ENCODE data around the gene MYO5C.
"Not testable (repeated sequence)": the region's sequence is repeated elsewhere in the genome, so short reads cannot be mapped to it uniquely, and the experiment has no call there.

The MYO5C gene

DNA sequence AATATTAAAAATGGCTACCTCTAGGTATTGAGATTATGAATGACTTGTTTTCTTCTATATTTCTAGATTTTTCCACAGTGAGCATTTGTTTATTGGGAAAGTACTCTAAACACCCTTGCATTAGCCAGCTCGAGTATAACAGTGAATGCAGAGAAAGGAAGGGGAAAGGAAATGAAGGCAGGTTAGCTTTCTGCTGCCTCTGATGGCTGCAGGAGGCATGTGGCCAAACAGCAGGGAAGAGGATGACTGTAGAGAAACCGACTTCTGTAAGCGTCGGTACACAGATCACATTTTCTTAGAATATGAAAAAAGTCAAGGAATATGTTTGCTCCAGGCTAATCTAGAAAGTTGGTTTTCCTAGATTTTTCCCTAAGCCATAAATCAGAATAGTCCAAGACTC is 124.2 kb downstream of the MYO5C start:
- no peak for DNase-seq (ENCODE audit: low read depth)

DNA sequence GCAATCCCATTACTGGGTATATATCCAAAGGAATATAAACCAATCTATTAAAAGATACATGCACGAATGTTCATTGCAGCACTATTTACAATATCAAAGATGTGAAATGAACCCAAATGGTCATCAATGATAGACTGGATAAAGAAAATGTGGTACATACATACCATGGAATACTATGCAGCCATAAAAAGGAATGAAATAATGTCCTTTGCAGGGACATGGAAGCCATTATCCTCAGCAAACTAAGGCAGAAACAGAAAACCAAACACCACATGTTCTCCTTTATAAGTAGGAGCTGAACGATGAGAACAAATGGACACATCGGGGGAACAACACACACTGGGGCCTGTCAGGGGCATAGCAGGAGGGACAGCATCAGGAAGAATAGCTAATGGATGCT is 125.4 kb downstream of the MYO5C start:
- not testable (repeated sequence) for DNase-seq (ENCODE audit: low read depth)

DNA sequence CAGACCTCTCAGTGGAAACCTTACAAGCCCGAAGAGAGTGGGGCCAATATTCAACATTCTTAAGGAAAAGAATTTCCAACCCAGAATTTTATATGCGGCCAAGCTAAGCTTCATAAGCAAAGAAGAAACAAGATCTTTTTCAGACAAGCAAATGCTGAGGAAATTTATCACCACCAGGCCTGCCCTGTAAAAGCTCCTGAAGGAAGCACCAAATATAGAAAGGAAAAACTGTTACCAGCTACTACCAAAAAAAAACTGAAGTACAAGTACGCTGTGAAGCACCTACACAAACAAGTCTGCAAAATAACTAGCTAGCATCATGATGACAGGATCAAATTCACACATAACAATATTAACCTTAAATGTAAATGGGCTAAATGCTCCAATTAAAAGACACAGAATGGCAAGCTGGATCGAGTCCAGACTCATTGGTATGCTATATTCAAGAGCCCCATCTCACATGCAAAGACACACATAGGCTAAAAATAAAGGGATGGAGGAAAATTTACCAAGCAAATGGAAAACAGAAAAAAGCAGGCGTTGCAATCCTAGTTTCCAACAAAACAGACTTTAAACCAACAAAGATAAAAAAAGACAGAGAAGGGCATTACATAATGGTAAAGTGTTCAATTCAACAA is 130.0 kb downstream of the MYO5C start:
- peak; percentile 19 for DNase-seq (ENCODE audit: low read depth)

GRCh38 chr15:52164631-52165265 is 130.9 kb downstream of the MYO5C start:
- peak; percentile 70 for DNase-seq (ENCODE audit: low read depth)

DNA sequence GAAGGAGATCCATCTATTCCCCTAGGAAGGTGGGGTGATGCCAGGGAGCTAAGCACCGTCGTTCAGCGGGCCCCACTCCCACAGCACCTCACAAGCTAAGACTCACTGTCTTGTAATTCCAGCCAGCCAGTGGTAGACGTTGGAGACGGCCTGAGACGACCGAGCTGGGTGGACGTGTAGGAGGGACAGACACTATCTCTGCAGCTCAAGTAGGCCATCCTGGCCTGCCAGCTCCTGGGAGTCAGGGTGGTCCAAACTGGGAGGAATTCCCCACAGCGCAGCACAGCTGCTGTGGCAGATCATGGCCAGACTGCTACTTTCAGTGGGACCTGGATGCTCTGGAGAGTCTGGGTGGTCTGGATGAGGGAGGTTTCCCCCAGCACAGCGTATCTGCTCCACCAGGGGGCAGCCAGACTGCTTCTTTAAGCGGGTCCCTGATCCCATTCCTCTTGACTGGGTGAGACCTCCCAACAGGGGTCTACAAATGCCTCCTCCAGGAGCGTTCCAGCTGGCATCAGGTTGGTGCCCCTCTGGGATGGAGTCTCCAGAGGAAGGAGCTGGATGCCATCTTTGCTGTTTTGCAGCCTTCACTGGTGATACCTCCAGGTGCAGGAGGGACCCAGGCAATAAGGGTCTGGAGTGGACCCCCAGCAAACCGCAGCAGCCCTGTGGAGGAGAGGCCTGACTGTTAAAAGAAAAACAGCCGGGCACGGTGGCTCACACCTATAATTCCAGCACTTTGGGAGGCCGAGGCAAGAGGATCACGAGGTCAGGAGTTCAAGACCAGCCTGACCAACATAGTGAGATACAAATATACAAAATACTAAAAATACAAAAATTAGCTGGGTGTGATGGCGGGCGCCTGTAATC is 132.0 kb downstream of the MYO5C start:
- DNase-seq (ENCODE audit: low read depth) = no peak

- DNase-seq (ENCODE audit: low read depth) = no peak
Measured at GRCh38 chr15:52162876-52163275, 132.7 kb downstream of the MYO5C start.

DNA sequence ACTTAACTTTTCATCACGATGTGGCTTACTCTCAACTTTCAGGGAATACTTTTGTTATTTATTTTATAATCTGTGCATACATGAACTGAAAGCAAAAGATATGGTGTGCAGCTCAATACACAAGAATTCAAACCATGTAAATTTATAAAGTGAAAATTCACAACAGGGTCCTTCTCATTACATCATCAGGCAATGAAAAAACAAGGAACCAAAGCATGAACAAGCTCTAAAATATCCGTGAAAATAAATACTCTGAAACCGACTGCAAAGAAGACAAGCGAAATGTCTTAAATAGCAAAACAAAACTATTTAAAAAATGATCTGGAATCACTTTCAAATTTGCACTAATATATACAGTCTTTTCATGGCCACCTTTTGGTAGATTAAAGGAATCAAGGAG is 133.3 kb downstream of the MYO5C start:
- peak; percentile 86 for DNase-seq (ENCODE audit: low read depth)

GRCh38 chr15:52161406-52161966 is 134.1 kb downstream of the MYO5C start:
- DNase-seq (ENCODE audit: low read depth) = no peak

- DNase-seq (ENCODE audit: low read depth) = no peak
Measured at GRCh38 chr15:52159645-52160044, 136.0 kb downstream of the MYO5C start.

DNA sequence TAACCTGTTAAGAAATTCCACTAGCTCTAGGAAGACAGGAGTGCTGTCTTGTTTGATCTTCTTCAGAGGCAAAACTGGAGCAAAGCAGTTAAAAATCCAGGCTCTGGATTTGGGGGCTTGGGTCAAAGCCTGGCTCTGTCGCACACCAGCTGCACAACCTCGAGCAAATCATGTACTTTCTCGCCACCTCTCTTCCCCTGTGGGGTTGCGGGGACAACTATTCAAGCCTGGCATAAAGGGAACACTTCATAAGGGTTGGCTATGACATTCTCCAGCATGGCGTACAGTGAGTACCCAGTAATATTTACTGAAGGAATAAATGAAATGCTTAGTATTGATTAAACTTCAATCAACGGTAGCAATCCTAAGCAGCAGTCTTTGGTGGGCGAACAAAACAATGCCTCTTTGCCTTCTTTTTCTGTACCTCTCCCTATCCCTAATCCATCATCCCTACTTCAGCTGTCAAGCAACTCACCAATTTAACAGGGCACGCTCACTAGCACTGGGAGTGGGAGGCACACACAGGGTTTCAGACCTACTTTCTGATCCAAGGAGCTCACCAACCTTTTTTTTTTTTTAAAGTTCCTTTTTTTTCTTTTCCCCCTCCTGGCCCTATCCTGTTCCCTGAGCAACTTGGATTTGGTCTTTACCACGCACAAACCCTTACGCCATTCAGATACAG is 137.4 kb downstream of the MYO5C start:
- no peak for DNase-seq (ENCODE audit: low read depth)

- no peak for DNase-seq (ENCODE audit: low read depth)
Measured at GRCh38 chr15:52155878-52156277, 139.7 kb downstream of the MYO5C start.

GRCh38 chr15:52154896-52155865 is 140.4 kb downstream of the MYO5C start:
- no peak for DNase-seq (ENCODE audit: low read depth)

DNA sequence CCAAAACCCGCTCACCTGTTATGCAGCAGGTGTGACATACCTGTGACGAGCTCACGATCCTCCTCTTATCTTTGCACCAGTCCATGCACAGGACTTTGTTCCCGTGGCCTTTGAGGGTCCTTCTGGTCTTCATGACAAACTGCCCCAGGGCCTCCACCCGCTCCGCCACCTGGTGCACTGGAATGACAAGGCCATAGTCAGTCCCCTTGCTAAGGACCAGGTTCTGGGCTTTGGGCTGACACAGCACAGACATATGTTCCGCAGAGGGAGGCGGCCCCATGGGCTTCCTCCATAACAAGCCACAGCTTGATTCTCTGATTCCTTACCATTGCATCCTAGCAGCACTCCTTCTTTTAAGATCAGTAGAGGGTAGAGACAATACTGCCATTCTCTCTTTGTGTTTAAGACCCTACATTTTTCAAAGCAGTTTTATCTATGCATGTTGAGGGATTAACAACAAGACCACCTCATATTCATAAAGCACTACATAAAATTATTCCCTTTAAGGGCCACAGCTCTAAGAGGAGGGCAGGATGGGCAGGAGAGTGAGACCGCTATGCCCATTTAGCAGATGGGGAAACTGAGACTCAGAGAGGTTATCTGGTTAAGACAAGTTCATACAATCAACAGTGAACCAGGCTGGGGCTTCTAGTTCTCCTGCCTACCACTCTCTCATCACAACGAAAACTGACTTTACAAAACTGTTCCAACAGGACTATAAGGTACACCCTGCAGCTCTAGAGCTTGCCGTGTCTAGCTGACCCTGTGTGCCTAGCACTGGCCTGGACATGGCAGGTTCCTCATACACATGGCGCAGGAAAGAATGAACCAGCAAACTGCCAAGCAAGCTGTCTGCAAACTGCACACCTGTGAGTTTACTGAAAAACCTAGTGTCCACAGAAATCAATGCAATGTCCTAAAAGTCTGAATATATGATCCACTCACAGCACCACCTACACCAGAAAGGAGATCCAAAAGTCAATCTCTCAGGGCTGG is 141.4 kb downstream of the MYO5C start:
- no peak for DNase-seq (ENCODE audit: low read depth)

DNA sequence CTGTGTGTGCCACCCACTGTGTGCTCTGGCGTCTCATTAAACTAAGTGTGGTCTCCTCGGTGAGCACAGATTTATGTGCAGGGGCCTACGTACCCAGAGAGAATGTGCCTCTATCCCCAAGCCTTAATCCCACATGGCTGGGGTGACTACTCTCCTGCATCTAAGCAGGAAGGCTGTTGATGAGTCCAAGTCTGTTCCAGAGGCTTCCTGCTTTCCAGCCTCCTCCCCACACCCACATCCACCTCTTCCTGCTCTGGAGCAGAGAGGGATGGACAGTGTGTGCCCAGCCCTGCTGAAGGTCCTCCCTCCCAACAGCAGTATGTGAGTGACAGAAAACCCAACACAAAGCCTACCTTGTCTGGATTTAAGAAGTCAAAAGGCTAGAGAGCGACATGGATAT is 144.3 kb downstream of the MYO5C start:
- no peak for DNase-seq (ENCODE audit: low read depth)

GRCh38 chr15:52150871-52151270 is 144.7 kb downstream of the MYO5C start:
- no peak for DNase-seq (ENCODE audit: low read depth)

DNA sequence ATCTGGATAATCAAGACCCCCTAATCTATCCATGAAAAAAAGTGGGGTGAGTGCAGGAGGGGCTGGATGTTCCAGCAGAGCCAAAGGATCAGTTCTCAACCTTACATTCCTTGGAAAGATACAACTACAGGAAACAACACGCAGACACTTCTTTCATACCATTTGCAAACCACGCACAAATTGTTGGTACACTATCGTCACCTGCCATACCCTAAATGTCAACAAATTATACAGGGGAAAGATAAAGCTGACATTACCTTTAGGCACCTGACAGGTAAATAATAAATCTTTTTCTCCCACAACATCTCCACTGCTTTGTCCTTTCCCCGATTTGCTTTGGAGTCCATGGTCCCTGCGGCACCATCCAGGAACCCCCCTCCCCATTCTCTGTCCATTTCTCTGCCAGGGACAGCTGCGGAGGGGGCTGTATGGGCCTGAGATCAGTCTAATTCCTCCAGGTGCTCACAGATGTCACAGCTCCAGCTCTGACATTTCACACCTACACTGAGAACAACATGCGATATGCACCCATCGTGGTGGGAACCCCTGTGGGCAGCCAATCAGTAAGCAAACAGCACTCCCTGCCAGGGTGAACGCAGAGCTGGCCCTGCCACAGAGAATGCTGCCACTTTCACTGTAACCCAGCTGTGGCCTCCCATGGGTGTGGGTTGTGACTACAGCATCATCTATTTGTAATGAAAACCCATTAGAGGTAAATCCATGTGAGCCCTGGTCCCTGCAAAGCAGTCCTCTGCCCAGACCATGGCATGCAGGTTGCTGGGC is 145.4 kb downstream of the MYO5C start:
- DNase-seq (ENCODE audit: low read depth) = no peak

GRCh38 chr15:52148403-52148802 is 147.2 kb downstream of the MYO5C start:
- no peak for DNase-seq (ENCODE audit: low read depth)

GRCh38 chr15:52146776-52147175 is 148.8 kb downstream of the MYO5C start:
- no peak for DNase-seq (ENCODE audit: low read depth)

DNA sequence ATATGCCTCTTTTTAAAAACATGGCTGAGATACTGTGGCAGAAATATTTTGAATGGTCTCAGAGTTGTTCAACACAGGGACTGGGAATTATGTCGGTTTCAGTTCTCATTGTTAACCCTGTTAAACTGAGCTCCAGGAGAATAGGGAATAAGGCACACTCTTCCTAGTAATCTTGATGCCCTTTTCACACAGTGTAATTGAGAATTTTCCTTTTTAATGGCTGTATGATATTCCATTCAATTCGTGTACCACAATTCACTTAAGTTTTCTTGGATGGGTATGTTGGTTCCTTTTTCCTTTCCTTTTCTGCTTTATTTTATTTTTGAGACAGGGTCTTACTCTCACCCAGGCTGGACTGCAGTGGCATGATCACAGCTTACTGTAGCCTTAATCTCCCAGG is 149.3 kb downstream of the MYO5C start:
- no peak for DNase-seq (ENCODE audit: low read depth)
